Trophoblast cell (in vitro differentiated cells and primary cell): ENCODE data around the gene NAV3.

Experiments used
- DNase-seq, 2 donors: peaks; one replicate each; pipeline ENCODE4 v3.0.0-alpha.2; 2016
- H2AFZ ChIP-seq: 2 replicates; pipeline ENCODE4 v1.6.1; 2013; ENCODE audit warnings: low read length, moderate library complexity, mild to moderate bottlenecking; ENCODE audit not compliant: insufficient read depth, poor library complexity
- H2AK5ac ChIP-seq: 2 replicates; pipeline ENCODE4 v1.6.1; 2013; ENCODE audit warnings: mild to moderate bottlenecking, low read length
- H2BK120ac ChIP-seq: 2 replicates; pipeline ENCODE4 v1.6.1; 2013; ENCODE audit warnings: low read length, mild to moderate bottlenecking, moderate library complexity; ENCODE audit not compliant: insufficient read depth, poor library complexity
- H2BK12ac ChIP-seq: 2 replicates; pipeline ENCODE4 v1.6.1; 2013; ENCODE audit warnings: mild to moderate bottlenecking, low read length, moderate library complexity
- H2BK5ac ChIP-seq: 2 replicates; pipeline ENCODE4 v1.6.1; 2013; ENCODE audit warnings: low read length, low read depth, moderate library complexity, mild to moderate bottlenecking; ENCODE audit not compliant: poor library complexity
- H3K14ac ChIP-seq: 2 replicates; pipeline ENCODE4 v1.6.1; 2013; ENCODE audit warnings: mild to moderate bottlenecking, low read length
- H3K18ac ChIP-seq: 2 replicates; pipeline ENCODE4 v1.6.1; 2013; ENCODE audit warnings: mild to moderate bottlenecking, low read length
- H3K23ac ChIP-seq: 2 replicates; pipeline ENCODE4 v1.6.1; 2013; ENCODE audit warnings: low read length
- H3K27ac ChIP-seq: 2 replicates; pipeline ENCODE4 v1.5.1; 2013; ENCODE audit warnings: low read depth, mild to moderate bottlenecking, inconsistent platforms, low read length, moderate library complexity
- H3K27me3 ChIP-seq: 2 replicates; pipeline ENCODE4 v1.6.1; 2013; ENCODE audit warnings: inconsistent platforms, mild to moderate bottlenecking, low read length, moderate library complexity; ENCODE audit not compliant: insufficient read depth
- H3K36me3 ChIP-seq, 2 experiments: 1 replicate in 1 of 2; 2 replicates in 1 of 2; pipeline ENCODE4 v1.6.1; 2013; ENCODE audit warnings: low read length in 2 of 2, mild to moderate bottlenecking in 2 of 2, moderate library complexity in 1 of 2; ENCODE audit not compliant: insufficient read depth in 2 of 2, control insufficient read depth in 1 of 2
- H3K4ac ChIP-seq: 2 replicates; pipeline ENCODE4 v1.6.1; 2013; ENCODE audit warnings: low read depth, mild to moderate bottlenecking, low read length, moderate library complexity
- H3K4me1 ChIP-seq, 2 experiments: 1 replicate in 1 of 2; 2 replicates in 1 of 2; pipeline ENCODE4 v1.6.1; 2013; ENCODE audit warnings: low read length in 2 of 2, mild to moderate bottlenecking in 2 of 2, moderate library complexity in 1 of 2; ENCODE audit not compliant: insufficient read depth in 2 of 2, control insufficient read depth in 1 of 2
- H3K4me2 ChIP-seq: 2 replicates; pipeline ENCODE4 v1.6.1; 2013; ENCODE audit warnings: inconsistent platforms, mild to moderate bottlenecking, low read length, moderate library complexity
- H3K4me3 ChIP-seq: 2 replicates; pipeline ENCODE4 v1.5.1; 2013; ENCODE audit warnings: mild to moderate bottlenecking, low read depth, low read length, inconsistent platforms
- H3K79me1 ChIP-seq: one replicate; pipeline ENCODE4 v1.6.1; 2013; ENCODE audit warnings: low read length
- H3K79me2 ChIP-seq: 2 replicates; pipeline ENCODE4 v1.6.1; 2013; ENCODE audit warnings: low read length, mild to moderate bottlenecking; ENCODE audit not compliant: control insufficient read depth, insufficient read depth, poor library complexity
- H3K9ac ChIP-seq: 2 replicates; pipeline ENCODE4 v1.6.1; 2013; ENCODE audit warnings: mild to moderate bottlenecking, low read length
- H3K9me3 ChIP-seq: 2 replicates; pipeline ENCODE4 v1.6.1; 2013; ENCODE audit warnings: low read depth, mild to moderate bottlenecking, control low read depth, inconsistent platforms, low read length; ENCODE audit not compliant: insufficient read depth
- H4K12ac ChIP-seq: 2 replicates; pipeline ENCODE4 v1.6.1; 2013; ENCODE audit warnings: low read depth, mild to moderate bottlenecking, low read length, moderate library complexity
- H4K8ac ChIP-seq: 2 replicates; pipeline ENCODE4 v1.6.1; 2013; ENCODE audit warnings: low read depth, mild to moderate bottlenecking, low read length, moderate library complexity
- H4K91ac ChIP-seq: one replicate; pipeline ENCODE4 v1.6.1; 2013; ENCODE audit warnings: low read depth, mild to moderate bottlenecking, low read length, moderate library complexity
- WGBS: extraction: QIAGEN DNeasy Blood & Tissue Kit; methylation state at CpG from one replicate; pipeline ENCODE4 v1.1.7; 2013; ENCODE audit warnings: missing lambda C conversion rate; ENCODE audit not compliant: insufficient read length, insufficient coverage; ENCODE audit errors: extremely low coverage; 5-methylcytosine and 5-hydroxymethylcytosine counted together

Gene NAV3

DNA sequence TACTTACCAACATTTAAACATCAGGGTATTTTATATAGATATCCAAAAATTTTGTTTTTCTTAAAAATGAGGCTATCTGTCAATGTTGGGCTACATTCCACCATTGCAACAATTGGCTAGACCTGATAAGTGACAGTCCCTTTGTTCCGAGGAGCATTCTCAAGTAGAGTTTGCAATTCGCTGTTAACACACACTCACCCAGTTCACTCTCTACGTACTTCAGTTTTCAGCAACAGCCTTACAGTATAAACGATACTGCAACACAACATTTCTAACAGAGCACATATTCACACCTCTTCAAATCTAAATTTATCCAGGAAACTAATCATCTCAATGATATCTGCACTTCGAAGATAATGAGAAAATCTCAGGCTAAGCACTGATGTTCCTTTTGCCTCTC lies 393.5 kb downstream of the NAV3 start:
- Histone ChIP-seq H3K4me2 (no peak overlapping the region), H3K79me2 (no peaks in the 10 kb centered on the region), H3K36me3 (no peaks in the 10 kb centered on the region), H3K23ac (no peak overlapping the region), H4K8ac (no peak overlapping the region), H3K27ac (no peak overlapping the region), H3K18ac (no peak overlapping the region), H2BK12ac (no peak overlapping the region), H3K4ac (no peak overlapping the region), H3K4me3 (no peak overlapping the region), H3K79me1 (no peaks in the 10 kb centered on the region), H3K9me3 (no peaks in the 10 kb centered on the region), H2AFZ (no peak overlapping the region), H3K4me1 (peaks cover 0 to 5% of the 10 kb centered on the region in 2 experiments), H3K9ac (no peak overlapping the region), H2BK120ac (no peak overlapping the region), H2AK5ac (no peak overlapping the region), H2BK5ac (no peak overlapping the region), H3K27me3 (no peaks in the 10 kb centered on the region), H4K91ac (no peak overlapping the region), H4K12ac (no peak overlapping the region), H3K14ac (no peak overlapping the region)
- WGBS: no CpG with 5 or more reads among the region's 5 CpGs
- DNase-seq: no peak

DNA sequence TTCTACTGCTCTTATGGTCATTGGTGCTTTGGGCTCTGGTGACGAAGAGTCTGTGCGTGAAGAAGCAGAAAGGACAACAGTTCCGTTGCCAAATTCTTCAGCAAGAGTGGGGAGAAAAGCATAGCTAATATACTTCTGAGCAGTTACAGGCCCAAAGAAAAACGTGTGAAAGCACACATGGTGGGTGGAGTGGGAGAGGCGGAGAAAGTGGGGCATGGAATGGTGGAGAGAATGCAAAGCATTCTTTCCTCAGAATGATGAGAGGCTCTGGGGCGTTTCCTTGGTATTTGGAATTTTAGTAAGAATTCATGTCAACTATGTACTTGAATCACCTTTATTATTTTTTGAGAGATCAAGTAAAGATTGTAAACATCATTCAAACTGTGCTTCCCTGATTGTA lies 396.1 kb downstream of the NAV3 start:
- no CpG with 5 or more reads among the region's 6 CpGs for WGBS
- Histone ChIP-seq H3K4me1 (peaks cover 0 to 5% of the 10 kb centered on the region in 2 experiments), H3K27me3 (no peaks in the 10 kb centered on the region), H3K4me2 (no peak overlapping the region), H3K14ac (no peak overlapping the region), H3K79me2 (no peaks in the 10 kb centered on the region), H3K4me3 (no peak overlapping the region), H2BK12ac (no peak overlapping the region), H3K36me3 (no peaks in the 10 kb centered on the region), H4K91ac (no peak overlapping the region), H4K12ac (no peak overlapping the region), H3K9ac (no peak overlapping the region), H3K9me3 (no peaks in the 10 kb centered on the region), H4K8ac (no peak overlapping the region), H3K23ac (no peak overlapping the region), H3K4ac (no peak overlapping the region), H2BK120ac (no peak overlapping the region), H2AK5ac (no peak overlapping the region), H2BK5ac (no peak overlapping the region), H3K79me1 (no peaks in the 10 kb centered on the region), H2AFZ (no peak overlapping the region), H3K18ac (no peak overlapping the region), H3K27ac (no peak overlapping the region)
- peak; percentile 51 to 74 for DNase-seq

DNA sequence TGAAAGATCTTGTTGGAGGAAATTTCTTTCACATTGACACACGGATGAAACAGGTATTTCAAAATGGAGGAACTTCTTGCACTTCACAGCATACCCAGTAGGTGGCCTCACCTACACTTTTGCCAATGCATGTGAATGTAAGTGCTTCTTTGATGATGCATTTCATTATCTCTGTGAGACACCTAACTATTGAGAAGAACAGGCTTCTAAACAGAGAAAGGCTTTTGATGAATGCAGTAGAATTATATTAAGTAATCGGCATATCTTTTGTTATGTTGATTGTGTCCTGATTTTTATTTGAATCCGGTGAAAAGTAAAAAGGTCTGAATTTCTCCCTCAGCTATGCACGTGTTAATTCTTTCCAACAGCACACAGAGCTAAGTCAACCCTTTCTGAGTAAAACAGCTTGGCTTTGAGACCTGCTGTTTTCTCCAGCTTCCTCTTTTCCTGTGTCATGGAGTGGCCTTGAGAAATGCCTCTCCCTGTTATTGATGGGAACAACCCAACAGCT lies 399.0 kb downstream of the NAV3 start:
- H3K4me3 ChIP-seq: no peak overlapping the region
- H3K9me3 ChIP-seq: no peaks in the 10 kb centered on the region
- H3K9ac ChIP-seq: no peak overlapping the region
- H2AK5ac ChIP-seq: no peak overlapping the region
- H3K14ac ChIP-seq: no peak overlapping the region
- H4K91ac ChIP-seq: no peak overlapping the region
- WGBS: no CpG with 5 or more reads among the region's 4 CpGs
- peaks cover 0 to 5% of the 10 kb centered on the region in 2 experiments for H3K4me1 ChIP-seq
- H3K79me1 ChIP-seq: no peaks in the 10 kb centered on the region
- H4K12ac ChIP-seq: no peak overlapping the region
- H3K36me3 ChIP-seq: no peaks in the 10 kb centered on the region
- no peak overlapping the region for H3K27ac ChIP-seq
- H4K8ac ChIP-seq: no peak overlapping the region
- no peaks in the 10 kb centered on the region for H3K79me2 ChIP-seq
- H3K18ac ChIP-seq: no peak overlapping the region
- H3K4me2 ChIP-seq: no peak overlapping the region
- DNase-seq: peak; percentile 60 to 79
- H3K27me3 ChIP-seq: no peaks in the 10 kb centered on the region
- H2BK12ac ChIP-seq: no peak overlapping the region
- H3K4ac ChIP-seq: no peak overlapping the region
- H3K23ac ChIP-seq: no peak overlapping the region
- no peak overlapping the region for H2AFZ ChIP-seq
- no peak overlapping the region for H2BK120ac ChIP-seq
- no peak overlapping the region for H2BK5ac ChIP-seq

DNA sequence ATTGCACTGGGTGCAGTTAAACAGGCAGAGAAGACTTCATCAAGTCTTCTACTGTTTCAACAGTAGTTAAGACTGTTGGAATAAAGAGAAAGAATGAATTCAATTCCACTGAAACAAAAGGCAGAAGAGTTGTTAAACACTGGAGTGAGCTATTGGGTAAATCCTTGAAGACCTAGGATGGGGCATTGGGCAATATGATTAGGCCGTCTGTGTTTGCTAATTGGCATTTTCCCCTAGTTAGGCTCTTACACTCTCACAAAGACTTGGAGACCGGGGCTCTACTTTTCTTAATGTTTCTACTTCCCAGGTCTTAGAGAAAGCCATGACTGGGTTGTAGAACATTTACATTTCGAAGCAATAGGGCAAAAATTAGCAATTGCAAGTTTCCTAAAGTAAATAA lies 402.1 kb downstream of the NAV3 start:
- H2BK12ac ChIP-seq: no peak overlapping the region
- H3K36me3 ChIP-seq: no peaks in the 10 kb centered on the region
- H4K91ac ChIP-seq: no peak overlapping the region
- H3K4me3 ChIP-seq: no peak overlapping the region
- no peak overlapping the region for H3K4ac ChIP-seq
- H3K79me2 ChIP-seq: no peaks in the 10 kb centered on the region
- H2AK5ac ChIP-seq: no peak overlapping the region
- H4K12ac ChIP-seq: no peak overlapping the region
- WGBS: no CpG with 5 or more reads among the region's 3 CpGs
- no peak overlapping the region for H2AFZ ChIP-seq
- no peak overlapping the region for H2BK120ac ChIP-seq
- no peak overlapping the region for H4K8ac ChIP-seq
- H3K9ac ChIP-seq: no peak overlapping the region
- DNase-seq: no peak
- no peak overlapping the region for H3K23ac ChIP-seq
- no peak overlapping the region for H2BK5ac ChIP-seq
- no peak overlapping the region for H3K27ac ChIP-seq
- no peaks in the 10 kb centered on the region for H3K27me3 ChIP-seq
- no peaks in the 10 kb centered on the region for H3K4me1 ChIP-seq
- H3K4me2 ChIP-seq: no peak overlapping the region
- no peak overlapping the region for H3K14ac ChIP-seq
- no peaks in the 10 kb centered on the region for H3K79me1 ChIP-seq
- H3K18ac ChIP-seq: no peak overlapping the region
- H3K9me3 ChIP-seq: no peaks in the 10 kb centered on the region
